Calu3 (cell line): ENCODE measurements around the gene PRKAR2B. TPM values are rescaled to one million over a fixed set of nuclear protein-coding genes. Genes with fewer than 3 reads are reported as not detected.

ENCODE experiments used
- BruUV-seq: library from RNA; stranded (reverse); fragments of 400-500 nt; replicated peaks from 2 replicates; lab custom pipeline; 2021; lab: Mats Ljungman, UMichigan
- CTCF ChIA-PET: fragments of 300-600 bp; sonication (Branson Sonifier 250); formaldehyde crosslinking; loops from one replicate; lab custom pipeline; 2022; ENCODE audit warnings: antibody characterized with exemption; lab: Charles Lee
- DNase-seq: peaks from one replicate; pipeline ENCODE4 v3.0.0; 2022
- H3K27ac Mint-ChIP-seq: one replicate; pipeline ENCODE4 v1.8.0; 2022; ENCODE audit warnings: mixed read lengths; ENCODE audit not compliant: unreplicated experiment
- H3K27me3 Mint-ChIP-seq: one replicate; pipeline ENCODE4 v1.8.0; 2022; ENCODE audit warnings: mixed read lengths; ENCODE audit not compliant: unreplicated experiment
- H3K36me3 Mint-ChIP-seq: one replicate; pipeline ENCODE4 v1.8.0; 2022; ENCODE audit warnings: mild to moderate bottlenecking, moderate library complexity, mixed read lengths; ENCODE audit not compliant: insufficient read depth, unreplicated experiment
- H3K4me1 Mint-ChIP-seq: one replicate; pipeline ENCODE4 v1.8.0; 2022; ENCODE audit warnings: mild to moderate bottlenecking, low read depth, mixed read lengths; ENCODE audit not compliant: unreplicated experiment
- H3K4me3 Mint-ChIP-seq: one replicate; pipeline ENCODE4 v1.8.0; 2022; ENCODE audit warnings: mild to moderate bottlenecking, low read depth, moderate library complexity, mixed read lengths; ENCODE audit not compliant: unreplicated experiment
- H3K9me3 Mint-ChIP-seq: one replicate; pipeline ENCODE4 v1.8.0; 2022; ENCODE audit warnings: low read depth, mixed read lengths; ENCODE audit not compliant: unreplicated experiment
- intact Hi-C: fragments of 100-400 bp; cut with micrococcal nuclease; formaldehyde crosslinking; loops from one replicate; pipeline ENCODE4 v1.10.0; 2022; ENCODE audit not compliant: unreplicated experiment
- total RNA-seq: library from RNA; stranded (reverse); gene quantifications from 2 replicates; pipeline ENCODE4 v1.2.3, GENCODE V29; 2022
- TF ChIP-seq, protein P1 (sequence below): fragments of 200-600 bp; IDR thresholded peaks from one replicate; pipeline ENCODE4 v1.8.0; 2022; ENCODE audit warnings: antibody characterized with exemption; ENCODE audit not compliant: unreplicated experiment

The PRKAR2B gene
- total RNA-seq, 1 experiment from 2014 or later, result 3.1 TPM

DNA sequence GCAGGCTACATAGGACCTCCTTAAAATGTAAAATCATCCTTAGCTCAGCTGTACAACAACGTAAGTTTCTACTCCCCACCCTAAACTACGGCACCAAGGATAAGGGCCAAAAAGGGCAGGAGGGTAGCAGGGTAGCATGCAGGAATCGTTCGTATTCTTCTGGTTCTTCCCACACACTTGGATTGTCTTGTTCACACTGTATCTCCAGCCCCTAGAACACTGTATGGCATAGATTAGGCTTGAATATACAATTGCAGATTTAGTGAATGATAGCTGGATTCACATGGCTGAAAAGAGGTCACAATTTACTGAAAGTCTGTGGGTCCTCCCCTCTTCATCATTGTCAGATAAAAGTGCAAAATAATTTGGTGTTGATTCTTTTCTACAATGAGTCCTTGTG lies 28.2 kb upstream of the PRKAR2B start:
- Mint-ChIP-seq H3K4me3 (no peak overlapping the region), H3K4me1 (no peaks in the 10 kb centered on the region), H3K27me3 (peaks cover 32% of the 10 kb centered on the region), H3K9me3 (no peaks in the 10 kb centered on the region), H3K27ac (no peak overlapping the region), H3K36me3 (no peaks in the 10 kb centered on the region)
- TF ChIP-seq, protein P1, sequence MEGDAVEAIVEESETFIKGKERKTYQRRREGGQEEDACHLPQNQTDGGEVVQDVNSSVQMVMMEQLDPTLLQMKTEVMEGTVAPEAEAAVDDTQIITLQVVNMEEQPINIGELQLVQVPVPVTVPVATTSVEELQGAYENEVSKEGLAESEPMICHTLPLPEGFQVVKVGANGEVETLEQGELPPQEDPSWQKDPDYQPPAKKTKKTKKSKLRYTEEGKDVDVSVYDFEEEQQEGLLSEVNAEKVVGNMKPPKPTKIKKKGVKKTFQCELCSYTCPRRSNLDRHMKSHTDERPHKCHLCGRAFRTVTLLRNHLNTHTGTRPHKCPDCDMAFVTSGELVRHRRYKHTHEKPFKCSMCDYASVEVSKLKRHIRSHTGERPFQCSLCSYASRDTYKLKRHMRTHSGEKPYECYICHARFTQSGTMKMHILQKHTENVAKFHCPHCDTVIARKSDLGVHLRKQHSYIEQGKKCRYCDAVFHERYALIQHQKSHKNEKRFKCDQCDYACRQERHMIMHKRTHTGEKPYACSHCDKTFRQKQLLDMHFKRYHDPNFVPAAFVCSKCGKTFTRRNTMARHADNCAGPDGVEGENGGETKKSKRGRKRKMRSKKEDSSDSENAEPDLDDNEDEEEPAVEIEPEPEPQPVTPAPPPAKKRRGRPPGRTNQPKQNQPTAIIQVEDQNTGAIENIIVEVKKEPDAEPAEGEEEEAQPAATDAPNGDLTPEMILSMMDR, result no peak
- DNase-seq, result no peak
- no TSS peak for BruUV-seq
- CTCF ChIA-PET, result no interaction called here
- intact Hi-C loops, result no loop called here

DNA sequence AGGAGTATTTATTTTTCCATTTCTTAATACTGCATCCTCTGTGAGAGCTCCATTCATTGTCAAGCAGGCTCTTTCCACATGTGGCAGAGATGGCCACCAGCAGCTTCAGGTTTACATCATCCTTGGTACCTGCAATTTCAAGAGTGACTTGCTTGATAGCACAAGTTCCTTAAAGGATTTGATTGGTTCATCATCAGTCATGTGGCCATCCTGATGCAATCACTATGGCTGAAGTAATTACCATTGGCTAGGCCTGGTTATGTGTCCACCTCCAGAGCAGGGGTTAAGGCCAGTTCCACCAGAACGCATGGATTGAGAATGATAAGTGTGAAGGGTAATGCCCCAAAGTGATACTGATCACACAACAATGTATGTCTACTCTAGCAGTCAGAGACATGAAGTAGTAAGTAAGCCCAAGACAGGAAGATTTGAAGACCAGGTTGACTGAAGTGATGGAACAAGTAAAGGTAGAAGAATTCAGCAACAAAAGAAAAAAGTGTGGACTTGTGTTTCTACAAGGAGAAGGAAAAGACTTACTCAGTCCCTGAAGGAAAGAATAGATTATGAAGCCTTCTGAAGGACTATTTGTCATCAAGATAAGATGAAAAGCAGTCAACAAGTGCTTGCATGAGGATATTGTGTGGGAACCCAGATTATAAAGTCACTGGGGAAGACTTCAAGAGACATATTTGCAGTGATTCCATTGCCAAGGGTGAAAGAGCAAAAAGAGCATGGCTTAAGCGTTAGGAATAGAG lies 26.4 kb upstream of the PRKAR2B start:
- CTCF ChIA-PET, result no interaction called here

GRCh38 chr7:107020400-107020799 lies 24.1 kb upstream of the PRKAR2B start:
- Mint-ChIP-seq H3K4me1 (no peaks in the 10 kb centered on the region), H3K4me3 (no peak overlapping the region), H3K9me3 (no peaks in the 10 kb centered on the region), H3K27me3 (peaks cover 32% of the 10 kb centered on the region), H3K36me3 (no peaks in the 10 kb centered on the region), H3K27ac (no peak overlapping the region)
- TF ChIP-seq, protein P1, result no peak
- BruUV-seq, result no TSS peak
- no peak for DNase-seq
- CTCF ChIA-PET, result interaction anchor here (0.6 kb wide), 1 partner anchor 1950 kb away, joined by 4 read pairs; no protein-coding TSS in a partner anchor
- intact Hi-C loops, result no loop called here

More for the DNA sequence above, 26.4 kb upstream of the PRKAR2B start:
- peaks cover 32% of the 10 kb centered on the region for H3K27me3 Mint-ChIP-seq
- no peak for DNase-seq
- no peaks in the 10 kb centered on the region for H3K36me3 Mint-ChIP-seq
- no peak overlapping the region for H3K4me3 Mint-ChIP-seq
- no TSS peak for BruUV-seq
- intact Hi-C loops, result no loop called here
- no peaks in the 10 kb centered on the region for H3K9me3 Mint-ChIP-seq
- H3K4me1 Mint-ChIP-seq, result no peaks in the 10 kb centered on the region
- no peak overlapping the region for H3K27ac Mint-ChIP-seq
- TF ChIP-seq, protein P1, result no peak

DNA sequence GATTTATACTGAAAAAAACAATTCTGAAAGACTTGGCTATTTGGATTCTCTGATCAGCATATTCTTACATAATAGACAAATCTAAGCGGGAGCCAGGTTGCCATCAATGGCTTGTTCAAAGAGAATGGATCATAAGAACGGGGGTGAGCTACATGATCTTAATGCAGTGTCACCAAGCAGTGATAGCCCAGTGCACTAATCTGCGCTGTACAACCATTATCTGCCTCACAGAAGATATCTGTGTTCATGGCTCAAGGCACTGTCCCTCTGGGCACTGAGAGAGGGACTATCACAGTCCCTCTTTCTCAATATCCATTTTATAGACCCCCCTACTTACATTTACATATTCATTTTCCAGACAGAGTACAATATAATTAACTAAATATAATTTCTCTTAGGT lies 22.9 kb upstream of the PRKAR2B start:
- no peak for DNase-seq
- Mint-ChIP-seq H3K36me3 (no peaks in the 10 kb centered on the region), H3K27ac (no peak overlapping the region), H3K9me3 (no peaks in the 10 kb centered on the region), H3K4me3 (no peak overlapping the region), H3K4me1 (no peaks in the 10 kb centered on the region), H3K27me3 (peaks cover 32% of the 10 kb centered on the region)
- BruUV-seq, result no TSS peak
- TF ChIP-seq, protein P1, result no peak
- intact Hi-C loops, result no loop called here
- CTCF ChIA-PET, result no interaction called here
